Osteocyte (in vitro differentiated cells): ENCODE results near the gene LRRC46. TPM values are rescaled to one million over a fixed set of nuclear protein-coding genes. Genes with fewer than 3 reads are reported as not detected.
A peak's percentile ranks its signal among the peaks of the same experiment; 100 is the strongest.

Experiments
- DNase-seq: peaks from one replicate; pipeline ENCODE4 v3.0.0; 2021; ENCODE audit warnings: mixed read lengths; ENCODE audit not compliant: unreplicated experiment; ENCODE audit errors: extremely low spot score
- H3K27ac Mint-ChIP-seq: one replicate; pipeline ENCODE4 v1.8.0; 2021; ENCODE audit warnings: mild to moderate bottlenecking, mixed read lengths; ENCODE audit not compliant: unreplicated experiment
- H3K27me3 Mint-ChIP-seq: one replicate; pipeline ENCODE4 v1.8.0; 2021; ENCODE audit warnings: mixed read lengths; ENCODE audit not compliant: unreplicated experiment
- H3K36me3 Mint-ChIP-seq: one replicate; pipeline ENCODE4 v1.8.0; 2021; ENCODE audit warnings: mixed read lengths; ENCODE audit not compliant: unreplicated experiment
- H3K4me1 Mint-ChIP-seq: one replicate; pipeline ENCODE4 v1.8.0; 2021; ENCODE audit warnings: mixed read lengths; ENCODE audit not compliant: unreplicated experiment
- H3K4me3 Mint-ChIP-seq: one replicate; pipeline ENCODE4 v1.8.0; 2021; ENCODE audit warnings: mild to moderate bottlenecking, moderate library complexity, mixed read lengths; ENCODE audit not compliant: unreplicated experiment
- H3K9me3 Mint-ChIP-seq: one replicate; pipeline ENCODE4 v1.8.0; 2021; ENCODE audit warnings: mixed read lengths; ENCODE audit not compliant: unreplicated experiment
- CTCF ChIP-seq: fragments of 200-600 bp; sonication (generic); IDR thresholded peaks from 2 replicates; pipeline ENCODE4 v1.5.0; 2021; ENCODE audit warnings: antibody characterized with exemption, mild to moderate bottlenecking, moderate library complexity
- total RNA-seq: library from RNA; stranded (reverse); gene quantifications from 2 replicates; pipeline ENCODE4 v1.2.1, GENCODE V29; 2021

Gene LRRC46
- total RNA-seq, 1 donor from 2014 or later = 0.54 TPM

- no peak for TF ChIP-seq CTCF
- no peaks in the 10 kb centered on the region for H3K27me3 Mint-ChIP-seq
- peak overlapping the region; percentile 84 for H3K27ac Mint-ChIP-seq
- peaks cover 23% of the 10 kb centered on the region for H3K4me1 Mint-ChIP-seq
- no peaks in the 10 kb centered on the region for H3K9me3 Mint-ChIP-seq
- H3K4me3 Mint-ChIP-seq = peak overlapping the region; percentile 98
- H3K36me3 Mint-ChIP-seq = peaks cover 15% of the 10 kb centered on the region
- DNase-seq = no peak
Measured at GRCh38 chr17:47821031-47821423, 10.4 kb upstream of the LRRC46 start.

- peaks cover 23% of the 10 kb centered on the region for H3K4me1 Mint-ChIP-seq
- H3K27me3 Mint-ChIP-seq = no peaks in the 10 kb centered on the region
- H3K36me3 Mint-ChIP-seq = peaks cover 19% of the 10 kb centered on the region
- peak; percentile 90 for DNase-seq
- TF ChIP-seq CTCF = peak; percentile 41
- H3K27ac Mint-ChIP-seq = peak within 1 kb of the TSS; percentile 84
- peak within 1 kb of the TSS; percentile 98 for H3K4me3 Mint-ChIP-seq
- no peaks in the 10 kb centered on the region for H3K9me3 Mint-ChIP-seq
Measured at GRCh38 chr17:47821424-47822391, 9.8 kb upstream of the LRRC46 start, which contains the start of gene OSBPL7. Gene OSBPL7, minus strand, starts transcription at chr17:47821794. Its CDS starts 1,516 bp downstream, at chr17:47820278.

DNA sequence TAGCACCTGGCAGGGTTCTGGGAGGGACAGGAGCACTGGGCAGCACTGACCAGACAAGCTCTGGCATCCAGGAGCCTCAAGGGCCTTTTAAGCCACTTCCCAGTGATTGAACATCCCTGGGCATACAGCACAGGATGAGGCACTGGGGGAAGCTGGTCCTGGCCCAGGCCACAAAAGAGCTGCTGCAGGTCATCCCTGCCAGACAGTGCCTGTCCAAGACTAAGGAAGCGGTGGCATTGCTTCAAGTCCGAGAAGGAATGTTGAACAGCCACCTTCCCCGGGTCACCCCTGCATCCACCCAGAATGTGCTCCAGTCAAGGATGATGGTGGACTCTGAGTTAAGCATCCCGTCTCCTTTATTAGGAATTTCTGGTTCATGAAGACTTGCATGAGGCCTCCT, 8.7 kb upstream of the LRRC46 start:
- peaks cover 23% of the 10 kb centered on the region for H3K4me1 Mint-ChIP-seq
- peak overlapping the region; percentile 40 for H3K4me3 Mint-ChIP-seq
- TF ChIP-seq CTCF = no peak
- no peak for DNase-seq
- H3K27ac Mint-ChIP-seq = peak overlapping the region; percentile 27
- no peaks in the 10 kb centered on the region for H3K9me3 Mint-ChIP-seq
- H3K27me3 Mint-ChIP-seq = no peaks in the 10 kb centered on the region
- H3K36me3 Mint-ChIP-seq = peaks cover 18% of the 10 kb centered on the region

DNA sequence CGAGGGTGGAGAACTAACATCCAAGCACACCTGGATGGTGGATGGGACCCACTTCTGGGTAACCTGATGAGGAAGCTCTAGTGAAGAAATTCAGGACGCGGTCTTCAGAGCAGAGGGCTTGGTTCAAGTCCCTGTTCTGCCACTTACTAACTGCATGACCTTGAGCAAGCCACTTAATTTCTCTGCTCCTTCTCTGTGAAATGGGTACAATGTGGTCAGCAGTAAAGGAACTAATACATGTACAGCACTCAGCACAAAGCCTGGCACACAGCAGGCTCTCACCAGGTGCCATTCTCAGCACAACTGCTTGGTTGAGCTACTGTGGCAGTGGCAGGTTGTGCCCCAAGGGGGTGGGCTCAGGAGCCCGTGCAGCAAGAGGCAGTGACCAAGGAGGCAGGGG, 8.0 kb upstream of the LRRC46 start:
- DNase-seq = no peak
- TF ChIP-seq CTCF = no peak
- Mint-ChIP-seq H3K36me3 (peaks cover 20% of the 10 kb centered on the region), H3K4me3 (no peak overlapping the region), H3K27ac (no peak overlapping the region), H3K9me3 (no peaks in the 10 kb centered on the region), H3K27me3 (no peaks in the 10 kb centered on the region), H3K4me1 (peaks cover 23% of the 10 kb centered on the region)

- no peaks in the 10 kb centered on the region for H3K9me3 Mint-ChIP-seq
- peaks cover 15% of the 10 kb centered on the region for H3K36me3 Mint-ChIP-seq
- no peaks in the 10 kb centered on the region for H3K27me3 Mint-ChIP-seq
- DNase-seq = no peak
- no peak overlapping the region for H3K27ac Mint-ChIP-seq
- peaks cover 27% of the 10 kb centered on the region for H3K4me1 Mint-ChIP-seq
- peak overlapping the region; percentile 89 for H3K4me3 Mint-ChIP-seq
- no peak for TF ChIP-seq CTCF
Measured at GRCh38 chr17:47829870-47830269, 1.6 kb upstream of the LRRC46 start.
